Measurements from ENCODE around the gene PPP4R2.
"Not testable (repeated sequence)": the region's sequence is repeated elsewhere in the genome, so short reads cannot be mapped to it uniquely, and the experiment has no call there.

Gene PPP4R2

GRCh38 chr3:73026111-73026759, 29.6 kb downstream of the PPP4R2 start:
- no peak for DNase-seq (ENCODE audit: low spot score)

- no peak for DNase-seq (ENCODE audit: low spot score)
Observed at GRCh38 chr3:73026760-73027113, 30.1 kb downstream of the PPP4R2 start.

GRCh38 chr3:73028803-73029202, 32.2 kb downstream of the PPP4R2 start:
- no peak for DNase-seq (ENCODE audit: low spot score)

GRCh38 chr3:73029321-73029796, 32.7 kb downstream of the PPP4R2 start:
- DNase-seq (ENCODE audit: low spot score): peak; percentile 71

- DNase-seq (ENCODE audit: low spot score): no peak
Observed at GRCh38 chr3:73030073-73030597, 33.5 kb downstream of the PPP4R2 start.

- no peak for DNase-seq (ENCODE audit: low spot score)
Observed at GRCh38 chr3:73031573-73032103, 35.0 kb downstream of the PPP4R2 start.

- DNase-seq (ENCODE audit: low spot score): peak; percentile 29
Observed at GRCh38 chr3:73036694-73037591, 40.3 kb downstream of the PPP4R2 start.

DNA sequence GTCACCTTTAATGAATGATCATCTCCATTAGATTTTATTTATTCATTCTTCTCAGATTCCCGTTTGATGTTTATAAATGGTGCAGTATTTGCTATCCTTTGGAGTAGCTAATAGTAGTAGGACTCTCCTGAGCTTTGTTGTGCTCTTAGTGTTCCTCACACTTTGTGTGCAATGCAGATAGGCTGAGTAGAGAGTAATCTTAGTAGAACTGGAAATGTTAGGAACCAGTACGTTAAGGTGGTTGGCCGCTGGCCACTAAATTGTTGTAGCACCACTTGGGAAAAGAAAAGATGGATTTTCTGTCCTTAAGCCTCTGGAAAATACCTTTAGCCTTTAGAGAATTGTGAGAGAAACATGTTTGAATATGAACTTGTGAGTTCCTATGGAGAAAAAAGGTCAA, 44.9 kb downstream of the PPP4R2 start:
- DNase-seq (ENCODE audit: low spot score): no peak

- DNase-seq (ENCODE audit: low spot score): no peak
Observed at GRCh38 chr3:73043414-73043813, 46.8 kb downstream of the PPP4R2 start.

GRCh38 chr3:73045391-73045790, 48.8 kb downstream of the PPP4R2 start:
- no peak for DNase-seq (ENCODE audit: low spot score)

DNA sequence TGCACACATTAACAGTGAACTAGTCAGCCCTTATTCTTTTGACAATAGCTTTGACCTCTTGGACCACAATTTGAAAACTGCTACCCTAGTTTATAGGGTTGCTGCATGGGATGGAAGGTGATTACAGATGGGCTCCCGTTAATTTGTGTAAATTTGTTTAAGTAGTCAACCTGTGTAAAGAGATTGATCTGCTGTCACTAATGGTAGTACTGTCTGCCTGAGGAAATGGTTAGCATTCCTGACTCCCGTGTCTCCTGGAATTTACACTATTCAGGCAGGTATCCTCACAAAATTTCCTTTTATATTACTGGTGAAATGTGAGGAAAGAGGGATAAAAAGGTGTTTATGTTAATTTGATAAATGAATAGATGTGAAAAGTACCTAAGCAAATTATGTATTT, 49.6 kb downstream of the PPP4R2 start:
- DNase-seq (ENCODE audit: low spot score): no peak

GRCh38 chr3:73049319-73049718, 52.7 kb downstream of the PPP4R2 start:
- no peak for DNase-seq (ENCODE audit: low spot score)

GRCh38 chr3:73052857-73053256, 56.2 kb downstream of the PPP4R2 start:
- DNase-seq (ENCODE audit: low spot score): no peak

DNA sequence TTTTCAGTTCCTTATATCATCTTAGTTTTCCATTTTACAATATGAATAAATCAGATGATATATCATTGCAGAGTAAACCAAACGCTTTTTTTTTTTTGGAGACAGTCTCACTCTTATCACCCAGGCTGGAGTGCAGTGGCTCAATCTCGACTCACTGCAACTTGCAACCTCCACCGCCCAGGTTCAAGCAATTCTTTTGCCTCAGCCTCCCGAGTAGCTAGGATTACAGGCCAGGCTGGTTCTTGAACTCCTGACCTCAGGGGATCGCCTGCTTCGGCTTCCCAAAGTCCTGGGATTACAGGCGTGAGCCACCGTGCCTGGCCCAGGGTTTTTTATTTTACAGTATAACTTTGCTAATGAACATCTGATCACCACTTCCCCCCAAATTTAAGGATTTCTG, 59.0 kb downstream of the PPP4R2 start:
- DNase-seq (ENCODE audit: low spot score): no peak

GRCh38 chr3:73056014-73056844, 59.6 kb downstream of the PPP4R2 start:
- DNase-seq (ENCODE audit: low spot score): peak; percentile 33

DNA sequence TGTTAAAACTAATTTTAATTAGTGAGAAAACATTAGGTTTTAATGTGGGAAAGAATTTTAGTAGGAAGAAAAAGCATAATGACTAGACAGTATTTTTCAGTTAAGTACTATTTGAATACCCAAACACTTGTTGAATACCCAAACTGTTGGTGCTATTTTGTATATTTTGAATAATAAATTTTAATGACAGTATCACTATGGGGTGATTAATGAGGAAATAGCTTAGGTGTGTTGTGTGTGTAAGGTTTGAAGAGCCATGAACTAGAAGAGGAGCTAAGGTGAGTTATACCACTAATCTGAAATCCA, 60.2 kb downstream of the PPP4R2 start:
- DNase-seq (ENCODE audit: low spot score): no peak

- DNase-seq (ENCODE audit: low spot score): no peak
Observed at GRCh38 chr3:73060302-73060723, 63.7 kb downstream of the PPP4R2 start.

DNA sequence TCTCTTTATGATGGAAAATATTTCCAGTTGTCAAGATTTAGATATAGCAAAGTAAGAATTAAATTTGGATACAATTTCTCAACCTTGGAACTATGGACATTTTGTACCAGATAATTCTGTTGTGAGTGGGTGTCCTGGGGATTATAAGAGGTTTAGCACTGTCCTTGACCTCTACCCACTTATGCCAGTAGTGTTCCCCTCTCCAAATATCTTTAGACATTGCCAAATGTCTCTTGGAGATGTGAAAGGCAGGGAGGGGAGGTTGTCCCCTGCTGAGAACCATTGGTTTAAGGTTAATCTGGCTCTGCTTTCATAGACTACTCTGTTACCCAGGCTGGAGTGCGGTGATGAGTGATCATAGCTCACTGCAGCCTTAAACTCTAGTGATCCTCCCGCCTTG, 64.8 kb downstream of the PPP4R2 start, which contains the start of gene EBLN2:
EBLN2 (plus strand) TSS at position 244 of the 400 bp plus-strand sequence. CDS start 423 bp downstream, outside the sequence.
- DNase-seq (ENCODE audit: low spot score): no peak

DNA sequence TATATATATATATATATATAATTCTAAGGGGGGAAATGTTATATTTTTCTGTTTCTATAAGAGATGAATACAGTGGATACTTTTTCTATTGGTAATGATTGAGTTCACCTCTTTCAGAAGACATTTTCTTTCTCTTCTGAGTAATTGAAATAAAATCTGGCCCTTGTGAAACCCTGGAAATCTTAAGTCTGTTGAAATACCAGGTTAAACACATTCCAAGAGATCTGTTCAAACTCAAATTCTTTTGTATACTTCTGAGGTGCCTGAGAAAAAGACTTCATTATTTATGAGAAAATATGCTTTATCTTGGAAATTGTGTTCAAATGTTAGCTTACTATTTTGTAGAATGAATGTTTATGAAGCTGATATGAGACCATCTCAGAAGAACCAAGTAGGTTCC, 69.6 kb downstream of the PPP4R2 start:
- not testable (repeated sequence) for DNase-seq (ENCODE audit: low spot score)

GRCh38 chr3:73068419-73068818, 71.8 kb downstream of the PPP4R2 start:
- no peak for DNase-seq (ENCODE audit: low spot score)

GRCh38 chr3:73069187-73069586, 72.6 kb downstream of the PPP4R2 start:
- DNase-seq (ENCODE audit: low spot score): no peak

All from AG20443 (cell line).